ENCODE results near the gene ZNF385B. TPM values are rescaled to one million over a fixed set of nuclear protein-coding genes. Genes with fewer than 3 reads are reported as not detected.

ZNF385B gene
- total RNA-seq, 1 experiment from 2014 or later: 9.3 TPM

DNA sequence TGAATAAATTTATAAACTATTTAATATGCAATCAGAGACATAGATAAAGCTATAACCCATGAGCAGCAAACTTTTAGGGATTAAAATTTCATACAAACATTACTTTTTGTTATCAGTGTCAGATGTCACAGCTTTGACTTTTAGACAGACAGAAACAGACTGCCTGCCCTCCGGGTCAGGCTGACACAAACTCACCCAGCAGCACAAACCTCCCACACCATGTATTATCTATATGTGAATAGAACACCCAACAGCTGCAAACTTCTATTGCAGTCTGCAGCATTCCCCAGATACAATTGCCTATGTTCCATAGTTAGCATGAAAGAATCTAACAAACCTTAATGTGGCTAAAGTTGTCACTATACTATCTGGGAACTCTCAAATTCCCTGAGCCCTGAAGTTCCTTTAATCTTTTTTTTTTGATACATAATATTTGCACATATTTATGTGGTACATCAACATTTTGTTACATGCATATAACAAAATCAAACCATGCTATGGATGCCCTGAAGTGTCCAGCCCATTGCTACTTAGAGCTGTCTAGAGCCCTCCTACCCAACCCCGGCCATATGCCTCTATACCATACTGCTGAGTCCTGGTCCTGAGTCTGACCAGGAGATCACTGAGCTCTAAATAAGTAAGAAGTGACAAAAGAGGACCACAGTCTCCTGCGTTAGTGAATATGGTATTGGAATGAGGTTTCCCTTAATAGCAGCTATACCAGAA, 214.4 kb downstream of the ZNF385B start:
- POLR2A ChIA-PET: no interaction called here
- Histone ChIP-seq H4K20me1 (ENCODE audit: insufficient read depth) (no peaks in the 10 kb centered on the region), H3K27ac (ENCODE audit: low read depth, low read length) (no peak overlapping the region), H3K4me3 (replicated peaks in 1 of 2; ENCODE audit: low read depth in 1 of 2, low read length in 2 of 2) (no peak overlapping the region), H2AFZ (ENCODE audit: low read depth, low read length, poor library complexity, severe bottlenecking) (no peak overlapping the region), H3K27me3 (ENCODE audit: insufficient read depth, low read length) (no peaks in the 10 kb centered on the region), H3K79me2 (ENCODE audit: insufficient read depth, low read length) (no peaks in the 10 kb centered on the region), H3K9me3 (ENCODE audit: control insufficient read depth in 1 of 2, insufficient read depth in 1 of 2, low read depth in 1 of 2, low read length in 2 of 2) (no peaks in the 10 kb centered on the region), H3K36me3 (ENCODE audit: control insufficient read depth in 1 of 2, insufficient read depth in 2 of 2, low read length in 2 of 2) (no peaks in the 10 kb centered on the region), H3K4me1 (ENCODE audit: control insufficient read depth in 1 of 2, insufficient read depth in 2 of 2, low read length in 2 of 2) (no peaks in the 10 kb centered on the region), H3K4me2 (ENCODE audit: low read length) (no peak overlapping the region), H3K9ac (ENCODE audit: low read length) (no peak overlapping the region), H3K9me2 (ENCODE audit: insufficient read depth) (no peaks in the 10 kb centered on the region)
- TF ChIP-seq EGR1 (IDR thresholded peaks at IDR 0.05; ENCODE audit: low read depth): no peak
- no peak for TF ChIP-seq YY1 (IDR thresholded peaks at IDR 0.05; ENCODE audit: extremely low read depth, insufficient replicate concordance, low read depth, low read length)
- TF ChIP-seq, protein P1, sequence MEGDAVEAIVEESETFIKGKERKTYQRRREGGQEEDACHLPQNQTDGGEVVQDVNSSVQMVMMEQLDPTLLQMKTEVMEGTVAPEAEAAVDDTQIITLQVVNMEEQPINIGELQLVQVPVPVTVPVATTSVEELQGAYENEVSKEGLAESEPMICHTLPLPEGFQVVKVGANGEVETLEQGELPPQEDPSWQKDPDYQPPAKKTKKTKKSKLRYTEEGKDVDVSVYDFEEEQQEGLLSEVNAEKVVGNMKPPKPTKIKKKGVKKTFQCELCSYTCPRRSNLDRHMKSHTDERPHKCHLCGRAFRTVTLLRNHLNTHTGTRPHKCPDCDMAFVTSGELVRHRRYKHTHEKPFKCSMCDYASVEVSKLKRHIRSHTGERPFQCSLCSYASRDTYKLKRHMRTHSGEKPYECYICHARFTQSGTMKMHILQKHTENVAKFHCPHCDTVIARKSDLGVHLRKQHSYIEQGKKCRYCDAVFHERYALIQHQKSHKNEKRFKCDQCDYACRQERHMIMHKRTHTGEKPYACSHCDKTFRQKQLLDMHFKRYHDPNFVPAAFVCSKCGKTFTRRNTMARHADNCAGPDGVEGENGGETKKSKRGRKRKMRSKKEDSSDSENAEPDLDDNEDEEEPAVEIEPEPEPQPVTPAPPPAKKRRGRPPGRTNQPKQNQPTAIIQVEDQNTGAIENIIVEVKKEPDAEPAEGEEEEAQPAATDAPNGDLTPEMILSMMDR (IDR thresholded peaks at IDR 0.05 in 2 of 3, conservative IDR thresholded peaks at IDR 0.05 in 1 of 3; ENCODE audit: borderline replicate concordance in 1 of 3, insufficient read depth in 1 of 3, low read depth in 2 of 3, low read length in 2 of 3): no peak
- TF ChIP-seq, protein P2, sequence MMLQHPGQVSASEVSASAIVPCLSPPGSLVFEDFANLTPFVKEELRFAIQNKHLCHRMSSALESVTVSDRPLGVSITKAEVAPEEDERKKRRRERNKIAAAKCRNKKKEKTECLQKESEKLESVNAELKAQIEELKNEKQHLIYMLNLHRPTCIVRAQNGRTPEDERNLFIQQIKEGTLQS (IDR thresholded peaks at IDR 0.05): no peak
- TF ChIP-seq, protein P3, sequence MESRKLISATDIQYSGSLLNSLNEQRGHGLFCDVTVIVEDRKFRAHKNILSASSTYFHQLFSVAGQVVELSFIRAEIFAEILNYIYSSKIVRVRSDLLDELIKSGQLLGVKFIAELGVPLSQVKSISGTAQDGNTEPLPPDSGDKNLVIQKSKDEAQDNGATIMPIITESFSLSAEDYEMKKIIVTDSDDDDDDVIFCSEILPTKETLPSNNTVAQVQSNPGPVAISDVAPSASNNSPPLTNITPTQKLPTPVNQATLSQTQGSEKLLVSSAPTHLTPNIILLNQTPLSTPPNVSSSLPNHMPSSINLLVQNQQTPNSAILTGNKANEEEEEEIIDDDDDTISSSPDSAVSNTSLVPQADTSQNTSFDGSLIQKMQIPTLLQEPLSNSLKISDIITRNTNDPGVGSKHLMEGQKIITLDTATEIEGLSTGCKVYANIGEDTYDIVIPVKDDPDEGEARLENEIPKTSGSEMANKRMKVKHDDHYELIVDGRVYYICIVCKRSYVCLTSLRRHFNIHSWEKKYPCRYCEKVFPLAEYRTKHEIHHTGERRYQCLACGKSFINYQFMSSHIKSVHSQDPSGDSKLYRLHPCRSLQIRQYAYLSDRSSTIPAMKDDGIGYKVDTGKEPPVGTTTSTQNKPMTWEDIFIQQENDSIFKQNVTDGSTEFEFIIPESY (IDR thresholded peaks at IDR 0.05; ENCODE audit: extremely low read depth, insufficient replicate concordance, low read length): no peak
- TF ChIP-seq TCF7L2 (IDR thresholded peaks at IDR 0.05; ENCODE audit: borderline replicate concordance, extremely low read depth, insufficient read depth, insufficient read length): no peak
- TF ChIP-seq, protein P4, sequence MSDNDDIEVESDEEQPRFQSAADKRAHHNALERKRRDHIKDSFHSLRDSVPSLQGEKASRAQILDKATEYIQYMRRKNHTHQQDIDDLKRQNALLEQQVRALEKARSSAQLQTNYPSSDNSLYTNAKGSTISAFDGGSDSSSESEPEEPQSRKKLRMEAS (IDR thresholded peaks at IDR 0.05): no peak
- TF ChIP-seq FOSL1 (IDR thresholded peaks at IDR 0.05; ENCODE audit: low read depth): no peak
- TF ChIP-seq EZH2phosphoT487 (IDR thresholded peaks at IDR 0.05; ENCODE audit: borderline replicate concordance): no peak
- TF ChIP-seq SIN3A (IDR thresholded peaks at IDR 0.05; ENCODE audit: low read depth): no peak
- TF ChIP-seq, protein P5, sequence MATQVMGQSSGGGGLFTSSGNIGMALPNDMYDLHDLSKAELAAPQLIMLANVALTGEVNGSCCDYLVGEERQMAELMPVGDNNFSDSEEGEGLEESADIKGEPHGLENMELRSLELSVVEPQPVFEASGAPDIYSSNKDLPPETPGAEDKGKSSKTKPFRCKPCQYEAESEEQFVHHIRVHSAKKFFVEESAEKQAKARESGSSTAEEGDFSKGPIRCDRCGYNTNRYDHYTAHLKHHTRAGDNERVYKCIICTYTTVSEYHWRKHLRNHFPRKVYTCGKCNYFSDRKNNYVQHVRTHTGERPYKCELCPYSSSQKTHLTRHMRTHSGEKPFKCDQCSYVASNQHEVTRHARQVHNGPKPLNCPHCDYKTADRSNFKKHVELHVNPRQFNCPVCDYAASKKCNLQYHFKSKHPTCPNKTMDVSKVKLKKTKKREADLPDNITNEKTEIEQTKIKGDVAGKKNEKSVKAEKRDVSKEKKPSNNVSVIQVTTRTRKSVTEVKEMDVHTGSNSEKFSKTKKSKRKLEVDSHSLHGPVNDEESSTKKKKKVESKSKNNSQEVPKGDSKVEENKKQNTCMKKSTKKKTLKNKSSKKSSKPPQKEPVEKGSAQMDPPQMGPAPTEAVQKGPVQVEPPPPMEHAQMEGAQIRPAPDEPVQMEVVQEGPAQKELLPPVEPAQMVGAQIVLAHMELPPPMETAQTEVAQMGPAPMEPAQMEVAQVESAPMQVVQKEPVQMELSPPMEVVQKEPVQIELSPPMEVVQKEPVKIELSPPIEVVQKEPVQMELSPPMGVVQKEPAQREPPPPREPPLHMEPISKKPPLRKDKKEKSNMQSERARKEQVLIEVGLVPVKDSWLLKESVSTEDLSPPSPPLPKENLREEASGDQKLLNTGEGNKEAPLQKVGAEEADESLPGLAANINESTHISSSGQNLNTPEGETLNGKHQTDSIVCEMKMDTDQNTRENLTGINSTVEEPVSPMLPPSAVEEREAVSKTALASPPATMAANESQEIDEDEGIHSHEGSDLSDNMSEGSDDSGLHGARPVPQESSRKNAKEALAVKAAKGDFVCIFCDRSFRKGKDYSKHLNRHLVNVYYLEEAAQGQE (IDR thresholded peaks at IDR 0.05; ENCODE audit: low read depth): no peak
- intact Hi-C loops (cut with micrococcal nuclease): no loop called here
- DNase-seq (ENCODE audit: low read depth, low spot score) (no peak), ATAC-seq (no peak)
- RAD21 ChIA-PET (ENCODE audit: low non-redundant PET in 1 of 2, low total read pairs in 2 of 2, uncharacterized antibody in 2 of 2, unreplicated experiment in 2 of 2): no interaction called here
- CTCF ChIA-PET: no interaction called here
- no TSS peak for BruUV-seq (replicated peaks)

Data from HCT116 (cell line).